GM12892 (cell line): ENCODE results near the gene GFY.

Experiments
- POLR2A ChIP-seq: IDR thresholded peaks from 2 replicates; pipeline ENCODE4 v1.6.1; 2011; ENCODE audit warnings: low read depth, low read length, control low read depth
- TAF1 ChIP-seq: IDR thresholded peaks from 2 replicates; pipeline ENCODE4 v1.6.1; 2011; ENCODE audit warnings: low read depth, mild to moderate bottlenecking, control low read depth, low read length, borderline replicate concordance

DNA sequence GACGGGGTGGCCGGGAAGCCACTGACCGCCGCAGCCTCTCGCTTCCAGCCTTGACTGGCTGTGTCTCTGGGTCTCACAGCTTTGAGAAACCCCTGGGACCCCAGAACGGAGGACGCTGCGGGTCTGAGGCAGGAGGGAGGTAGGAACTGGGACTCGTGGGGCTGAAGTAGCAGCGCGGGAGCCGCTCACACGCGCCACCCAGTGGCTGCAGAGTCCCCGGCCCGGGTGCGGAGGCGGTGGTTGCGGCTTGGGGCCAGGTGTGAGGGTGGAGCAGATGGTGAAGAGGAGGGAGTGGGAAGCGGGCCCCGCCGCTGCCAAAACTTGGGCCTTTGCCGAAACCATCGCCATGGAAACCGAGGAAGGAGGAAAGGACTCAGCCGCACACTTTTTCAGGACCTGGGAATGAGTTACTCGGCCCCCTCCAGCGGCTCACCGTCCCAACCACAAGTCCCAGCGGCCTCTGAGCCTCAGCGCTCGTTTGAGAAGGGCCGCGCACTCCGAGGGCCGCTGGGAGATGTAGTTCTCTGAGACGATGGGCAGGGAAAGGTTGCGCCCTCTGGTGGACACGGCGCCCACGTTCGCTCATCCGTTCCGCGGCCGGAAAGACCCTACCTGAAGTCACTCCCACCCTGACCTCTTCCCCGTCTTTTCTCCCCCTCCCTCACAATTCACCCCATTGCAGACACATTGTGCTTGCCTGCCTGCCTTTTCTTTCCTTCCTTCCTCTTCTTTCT is 18.3 kb downstream of the GFY start:
- no peak for TF ChIP-seq TAF1
- TF ChIP-seq POLR2A: no peak
